SK-N-SH treated with all-trans-retinoic acid at 6 μM for 48 hours (cell line): Measurements from ENCODE around the gene PTPRN2.

Experiments
- ARNTL ChIP-seq: fragments of 450-650 bp; formaldehyde crosslinking; IDR thresholded peaks from 2 replicates; pipeline ENCODE4 v1.5.0; 2020; ENCODE audit warnings: low read depth, mild to moderate bottlenecking, moderate library complexity, borderline replicate concordance
- ISL1 ChIP-seq: fragments of 250-450 bp; sonication (Bioruptor Pico); IDR thresholded peaks from 2 replicates; pipeline ENCODE4 v2.1.2; 2022; ENCODE audit warnings: mild to moderate bottlenecking, moderate library complexity
- ZFP3 ChIP-seq: fragments of 250-450 bp; sonication (Bioruptor Pico); IDR thresholded peaks from 2 replicates; pipeline ENCODE4 v1.5.0; 2020; ENCODE audit warnings: mild to moderate bottlenecking, moderate library complexity
- ZFP30 ChIP-seq: fragments of 450-650 bp; formaldehyde crosslinking; IDR thresholded peaks from 2 replicates; pipeline ENCODE4 v1.5.0; 2022; ENCODE audit warnings: mild to moderate bottlenecking, moderate library complexity
- ZNF8 ChIP-seq: fragments of 450-650 bp; formaldehyde crosslinking; IDR thresholded peaks from 2 replicates; pipeline ENCODE4 v1.5.0; 2020; ENCODE audit warnings: mild to moderate bottlenecking, moderate library complexity
- TF ChIP-seq, protein P1 (sequence below): fragments of 250-450 bp; sonication (Bioruptor Pico); IDR thresholded peaks from 2 replicates; pipeline ENCODE4 v1.8.0; 2020; ENCODE audit warnings: mild to moderate bottlenecking, moderate library complexity, borderline replicate concordance
- TF ChIP-seq, protein P2 (sequence below): fragments of 250-450 bp; sonication (Bioruptor Pico); IDR thresholded peaks from 2 replicates; pipeline ENCODE4 v1.8.0; 2021; ENCODE audit warnings: low read depth, mild to moderate bottlenecking, moderate library complexity, borderline replicate concordance

DNA sequence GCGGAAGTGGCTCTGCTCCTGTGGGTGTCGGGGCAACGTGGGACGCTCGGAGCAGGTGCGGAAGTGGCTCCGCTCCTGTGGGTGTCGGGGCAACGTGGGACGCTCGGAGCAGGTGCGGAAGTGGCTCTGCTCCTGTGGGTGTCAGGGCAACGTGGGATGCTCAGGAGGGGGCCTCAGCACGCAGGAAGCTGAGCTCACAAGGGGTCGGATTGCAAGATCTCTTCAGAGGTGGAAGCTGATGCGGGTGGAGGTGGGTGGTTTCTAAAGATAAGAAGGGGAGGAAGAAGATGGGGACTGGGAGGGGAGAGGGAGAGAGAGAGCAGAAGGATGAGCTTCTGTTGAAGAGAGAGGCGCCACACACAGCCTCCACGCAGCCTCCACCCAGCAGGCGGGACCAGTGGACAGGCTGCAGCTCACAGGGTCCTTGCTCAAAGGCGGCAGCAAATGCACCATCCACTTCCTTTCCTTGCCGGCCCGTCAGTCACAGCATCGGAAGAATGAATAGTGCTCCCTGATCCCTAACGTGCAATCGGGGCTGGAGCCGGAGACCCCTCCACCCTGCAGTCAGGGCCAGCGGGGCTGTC is 78.7 kb downstream of the PTPRN2 start:
- TF ChIP-seq ZNF8 (CRISPR knock-in tag) (no peak), ARNTL (CRISPR knock-in tag) (no peak), ZFP3 (CRISPR knock-in tag) (no peak), ZFP30 (CRISPR knock-in tag) (no peak), ISL1 (CRISPR knock-in tag) (no peak)
- TF ChIP-seq, protein P1, sequence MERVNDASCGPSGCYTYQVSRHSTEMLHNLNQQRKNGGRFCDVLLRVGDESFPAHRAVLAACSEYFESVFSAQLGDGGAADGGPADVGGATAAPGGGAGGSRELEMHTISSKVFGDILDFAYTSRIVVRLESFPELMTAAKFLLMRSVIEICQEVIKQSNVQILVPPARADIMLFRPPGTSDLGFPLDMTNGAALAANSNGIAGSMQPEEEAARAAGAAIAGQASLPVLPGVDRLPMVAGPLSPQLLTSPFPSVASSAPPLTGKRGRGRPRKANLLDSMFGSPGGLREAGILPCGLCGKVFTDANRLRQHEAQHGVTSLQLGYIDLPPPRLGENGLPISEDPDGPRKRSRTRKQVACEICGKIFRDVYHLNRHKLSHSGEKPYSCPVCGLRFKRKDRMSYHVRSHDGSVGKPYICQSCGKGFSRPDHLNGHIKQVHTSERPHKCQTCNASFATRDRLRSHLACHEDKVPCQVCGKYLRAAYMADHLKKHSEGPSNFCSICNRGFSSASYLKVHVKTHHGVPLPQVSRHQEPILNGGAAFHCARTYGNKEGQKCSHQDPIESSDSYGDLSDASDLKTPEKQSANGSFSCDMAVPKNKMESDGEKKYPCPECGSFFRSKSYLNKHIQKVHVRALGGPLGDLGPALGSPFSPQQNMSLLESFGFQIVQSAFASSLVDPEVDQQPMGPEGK (CRISPR knock-in tag), result no peak
- TF ChIP-seq, protein P2, sequence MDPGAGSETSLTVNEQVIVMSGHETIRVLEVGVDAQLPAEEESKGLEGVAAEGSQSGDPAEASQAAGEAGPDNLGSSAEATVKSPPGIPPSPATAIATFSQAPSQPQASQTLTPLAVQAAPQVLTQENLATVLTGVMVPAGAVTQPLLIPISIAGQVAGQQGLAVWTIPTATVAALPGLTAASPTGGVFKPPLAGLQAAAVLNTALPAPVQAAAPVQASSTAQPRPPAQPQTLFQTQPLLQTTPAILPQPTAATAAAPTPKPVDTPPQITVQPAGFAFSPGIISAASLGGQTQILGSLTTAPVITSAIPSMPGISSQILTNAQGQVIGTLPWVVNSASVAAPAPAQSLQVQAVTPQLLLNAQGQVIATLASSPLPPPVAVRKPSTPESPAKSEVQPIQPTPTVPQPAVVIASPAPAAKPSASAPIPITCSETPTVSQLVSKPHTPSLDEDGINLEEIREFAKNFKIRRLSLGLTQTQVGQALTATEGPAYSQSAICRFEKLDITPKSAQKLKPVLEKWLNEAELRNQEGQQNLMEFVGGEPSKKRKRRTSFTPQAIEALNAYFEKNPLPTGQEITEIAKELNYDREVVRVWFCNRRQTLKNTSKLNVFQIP (CRISPR knock-in tag), result no peak
